Type B pancreatic cell (in vitro differentiated cells): Measurements from ENCODE around the gene GLOD5. TPM values are rescaled to one million over a fixed set of nuclear protein-coding genes. Genes with fewer than 3 reads are reported as not detected.
A peak's percentile ranks its signal among the peaks of the same experiment; 100 is the strongest.

ENCODE experiments used
- DNase-seq: peaks from one replicate; pipeline ENCODE4 v3.0.0; 2021; ENCODE audit warnings: mixed read lengths; ENCODE audit not compliant: unreplicated experiment; ENCODE audit errors: extremely low spot score
- H3K27ac Mint-ChIP-seq: 2 replicates; pipeline ENCODE4 v1.8.0; 2021; ENCODE audit warnings: mild to moderate bottlenecking, mixed read lengths
- H3K27me3 Mint-ChIP-seq: 2 replicates; pipeline ENCODE4 v1.8.0; 2021; ENCODE audit warnings: mixed read lengths
- H3K36me3 Mint-ChIP-seq: 2 replicates; pipeline ENCODE4 v1.8.0; 2021; ENCODE audit warnings: mixed read lengths
- H3K4me1 Mint-ChIP-seq: one replicate; pipeline ENCODE4 v1.8.0; 2021; ENCODE audit warnings: mixed read lengths; ENCODE audit not compliant: unreplicated experiment
- H3K4me3 Mint-ChIP-seq: 2 replicates; pipeline ENCODE4 v1.8.0; 2021; ENCODE audit warnings: mild to moderate bottlenecking, mixed read lengths
- H3K9me3 Mint-ChIP-seq: 2 replicates; pipeline ENCODE4 v1.8.0; 2021; ENCODE audit warnings: mixed read lengths
- total RNA-seq: library from RNA; stranded (reverse); gene quantifications from 2 replicates; pipeline ENCODE4 v1.2.1, GENCODE V29; 2021; ENCODE audit warnings: low replicate concordance
- TF ChIP-seq, protein P1 (sequence below): fragments of 200-600 bp; sonication (generic); conservative IDR thresholded peaks from 2 replicates; pipeline ENCODE4 v1.5.0; 2021; ENCODE audit warnings: antibody characterized with exemption, mild to moderate bottlenecking

The GLOD5 gene
- total RNA-seq, 1 donor from 2014 or later = not detected

DNA sequence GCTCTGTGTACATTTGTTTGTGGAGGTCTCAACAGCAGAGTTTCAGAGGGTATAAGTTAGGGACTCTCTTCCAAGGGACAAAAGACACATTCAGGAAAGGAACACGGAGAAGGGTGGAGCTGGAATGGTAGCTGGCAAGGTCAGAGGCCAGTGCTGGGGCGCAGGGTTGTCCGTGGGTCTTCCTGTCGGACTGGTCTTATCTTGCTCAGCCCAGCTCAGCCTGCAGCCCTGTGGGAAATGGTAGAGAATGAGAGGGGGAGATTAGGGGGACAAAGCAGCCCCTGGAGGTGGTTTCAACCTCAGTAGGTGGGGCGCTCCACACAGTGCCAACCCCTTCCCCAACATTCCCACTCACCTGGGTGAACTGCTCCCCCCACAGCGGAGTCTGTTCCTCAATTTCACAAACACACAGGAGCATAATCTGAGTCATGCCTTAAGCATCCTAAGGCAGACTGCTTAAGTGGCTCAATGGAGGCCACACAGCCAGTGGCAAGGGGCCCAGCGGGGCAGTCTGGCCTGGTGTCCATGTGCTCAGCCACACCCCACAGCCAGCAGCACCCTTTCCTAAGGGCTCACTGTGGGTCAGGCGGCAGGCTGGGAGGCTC lies 33.5 kb downstream of the GLOD5 start:
- H3K36me3 Mint-ChIP-seq = no peaks in the 10 kb centered on the region
- H3K4me1 Mint-ChIP-seq = no peaks in the 10 kb centered on the region
- no peak for DNase-seq
- TF ChIP-seq, protein P1, sequence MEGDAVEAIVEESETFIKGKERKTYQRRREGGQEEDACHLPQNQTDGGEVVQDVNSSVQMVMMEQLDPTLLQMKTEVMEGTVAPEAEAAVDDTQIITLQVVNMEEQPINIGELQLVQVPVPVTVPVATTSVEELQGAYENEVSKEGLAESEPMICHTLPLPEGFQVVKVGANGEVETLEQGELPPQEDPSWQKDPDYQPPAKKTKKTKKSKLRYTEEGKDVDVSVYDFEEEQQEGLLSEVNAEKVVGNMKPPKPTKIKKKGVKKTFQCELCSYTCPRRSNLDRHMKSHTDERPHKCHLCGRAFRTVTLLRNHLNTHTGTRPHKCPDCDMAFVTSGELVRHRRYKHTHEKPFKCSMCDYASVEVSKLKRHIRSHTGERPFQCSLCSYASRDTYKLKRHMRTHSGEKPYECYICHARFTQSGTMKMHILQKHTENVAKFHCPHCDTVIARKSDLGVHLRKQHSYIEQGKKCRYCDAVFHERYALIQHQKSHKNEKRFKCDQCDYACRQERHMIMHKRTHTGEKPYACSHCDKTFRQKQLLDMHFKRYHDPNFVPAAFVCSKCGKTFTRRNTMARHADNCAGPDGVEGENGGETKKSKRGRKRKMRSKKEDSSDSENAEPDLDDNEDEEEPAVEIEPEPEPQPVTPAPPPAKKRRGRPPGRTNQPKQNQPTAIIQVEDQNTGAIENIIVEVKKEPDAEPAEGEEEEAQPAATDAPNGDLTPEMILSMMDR = no peak
- H3K4me3 Mint-ChIP-seq = no peak overlapping the region
- H3K9me3 Mint-ChIP-seq = no peaks in the 10 kb centered on the region
- H3K27ac Mint-ChIP-seq = peak overlapping the region; percentile 75
- H3K27me3 Mint-ChIP-seq = no peaks in the 10 kb centered on the region

DNA sequence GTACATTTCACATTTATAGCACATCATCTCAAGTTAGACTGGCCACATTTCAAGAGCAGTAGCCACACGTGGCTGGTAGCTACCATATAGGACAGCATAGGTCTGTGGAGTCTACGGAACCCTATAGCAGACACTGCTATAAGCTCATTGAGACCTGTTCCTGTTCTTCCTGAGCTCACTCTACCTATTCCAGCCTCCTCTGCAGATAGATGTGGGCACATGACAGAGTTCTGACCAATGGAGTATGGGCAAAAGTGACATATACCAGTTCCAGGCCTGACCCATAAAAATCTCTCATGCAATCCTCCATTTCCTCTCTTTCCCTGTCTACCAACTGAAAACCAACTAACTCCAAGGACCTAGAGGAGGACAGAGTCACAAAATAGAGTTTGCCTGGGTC lies 36.8 kb downstream of the GLOD5 start:
- Mint-ChIP-seq H3K4me3 (no peak overlapping the region), H3K9me3 (no peaks in the 10 kb centered on the region), H3K36me3 (no peaks in the 10 kb centered on the region), H3K27me3 (no peaks in the 10 kb centered on the region), H3K4me1 (no peaks in the 10 kb centered on the region), H3K27ac (no peak overlapping the region)
- no peak for DNase-seq
- TF ChIP-seq, protein P1 = no peak

DNA sequence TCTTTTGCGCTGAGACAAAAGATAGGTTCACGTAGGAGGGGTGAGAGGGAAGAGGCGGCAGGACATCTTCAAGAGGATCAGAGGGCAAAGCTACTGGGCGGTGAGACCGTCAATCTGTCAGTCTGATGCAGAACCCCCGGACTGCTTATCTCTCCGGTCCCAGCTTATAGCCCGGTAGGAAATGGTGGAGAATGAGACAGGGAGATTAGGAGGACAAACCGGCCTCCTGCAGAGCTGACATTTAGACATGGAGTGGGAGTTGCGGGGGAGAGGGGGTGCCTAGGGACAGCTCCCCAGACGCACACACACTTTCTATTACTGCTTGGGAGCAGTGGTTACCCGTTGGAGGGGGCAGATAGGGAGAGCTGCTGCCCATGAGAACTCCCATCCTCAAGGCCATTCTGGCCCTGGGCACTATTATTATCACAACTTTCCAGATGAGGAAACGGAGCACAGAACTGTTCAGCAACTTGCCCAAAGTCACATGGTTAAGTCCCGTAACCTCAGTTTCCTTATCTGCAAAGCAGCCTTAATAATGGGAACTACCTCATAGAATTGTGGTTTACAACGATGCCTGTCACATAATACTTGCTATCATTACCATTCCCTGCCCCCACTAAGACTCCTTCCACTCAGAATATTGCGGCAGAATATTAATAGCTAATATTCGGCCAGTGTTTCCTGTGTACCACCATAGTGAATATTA lies 39.2 kb downstream of the GLOD5 start:
- H3K9me3 Mint-ChIP-seq = no peaks in the 10 kb centered on the region

DNA sequence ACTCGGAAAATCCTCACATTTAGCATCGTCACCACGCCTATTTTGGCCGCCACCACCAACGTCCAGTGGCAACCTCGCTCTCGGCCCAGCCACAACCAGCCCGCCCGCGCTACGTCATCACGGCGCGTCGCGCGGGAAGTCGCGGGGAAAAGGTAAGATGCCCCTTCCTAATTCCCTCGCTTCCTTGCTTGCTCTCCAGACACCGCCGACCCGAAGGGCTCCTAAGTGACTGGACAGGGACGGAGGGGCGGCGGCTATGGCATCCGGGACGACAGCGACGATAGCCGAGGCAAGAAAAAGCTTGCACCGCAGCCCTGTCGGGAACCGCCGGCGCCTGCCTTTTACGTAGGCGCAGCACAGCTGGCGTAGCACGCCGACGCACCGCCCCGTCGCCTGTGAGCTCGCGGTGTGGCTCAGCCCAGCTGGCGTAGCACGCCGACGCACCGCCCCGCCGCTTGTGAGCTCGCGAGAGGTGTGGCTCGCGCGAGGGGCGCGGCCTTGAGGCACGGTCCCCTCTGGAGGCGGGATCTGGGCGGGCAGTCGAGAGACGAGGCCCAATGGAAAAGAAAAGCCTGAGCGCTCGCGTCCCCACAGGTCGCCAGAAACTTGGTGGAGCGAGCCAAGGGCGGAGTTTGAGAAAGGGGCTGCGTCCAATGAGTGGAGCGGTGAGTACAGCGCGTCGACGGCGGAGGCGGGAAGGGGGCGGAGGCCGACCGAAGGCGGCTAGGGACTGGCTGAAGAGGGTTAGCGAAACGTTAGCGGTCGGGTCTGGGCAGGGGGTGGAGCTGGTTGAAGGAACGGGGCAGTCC lies 39.9 kb downstream of the GLOD5 start, which contains the start of gene HDAC6:
TSS of gene HDAC6 (plus strand) at position 788 of the 809 bp plus-strand sequence. CDS start 626 bp downstream, outside the sequence.
- TF ChIP-seq, protein P1 = no peak
- peak within 1 kb of the TSS; percentile 100 for H3K27ac Mint-ChIP-seq
- DNase-seq = peak; percentile 94
- no peaks in the 10 kb centered on the region for H3K4me1 Mint-ChIP-seq
- no peaks in the 10 kb centered on the region for H3K27me3 Mint-ChIP-seq
- no peaks in the 10 kb centered on the region for H3K9me3 Mint-ChIP-seq
- peak within 1 kb of the TSS; percentile 98 for H3K4me3 Mint-ChIP-seq
- peaks cover 5% of the 10 kb centered on the region for H3K36me3 Mint-ChIP-seq

More for the DNA sequence above, 39.2 kb downstream of the GLOD5 start:
- no peak for DNase-seq
- H3K27me3 Mint-ChIP-seq = no peaks in the 10 kb centered on the region
- H3K36me3 Mint-ChIP-seq = peaks cover 5% of the 10 kb centered on the region
- TF ChIP-seq, protein P1 = no peak
- peak overlapping the region; percentile 98 for H3K4me3 Mint-ChIP-seq
- no peaks in the 10 kb centered on the region for H3K4me1 Mint-ChIP-seq
- peak overlapping the region; percentile 100 for H3K27ac Mint-ChIP-seq

DNA sequence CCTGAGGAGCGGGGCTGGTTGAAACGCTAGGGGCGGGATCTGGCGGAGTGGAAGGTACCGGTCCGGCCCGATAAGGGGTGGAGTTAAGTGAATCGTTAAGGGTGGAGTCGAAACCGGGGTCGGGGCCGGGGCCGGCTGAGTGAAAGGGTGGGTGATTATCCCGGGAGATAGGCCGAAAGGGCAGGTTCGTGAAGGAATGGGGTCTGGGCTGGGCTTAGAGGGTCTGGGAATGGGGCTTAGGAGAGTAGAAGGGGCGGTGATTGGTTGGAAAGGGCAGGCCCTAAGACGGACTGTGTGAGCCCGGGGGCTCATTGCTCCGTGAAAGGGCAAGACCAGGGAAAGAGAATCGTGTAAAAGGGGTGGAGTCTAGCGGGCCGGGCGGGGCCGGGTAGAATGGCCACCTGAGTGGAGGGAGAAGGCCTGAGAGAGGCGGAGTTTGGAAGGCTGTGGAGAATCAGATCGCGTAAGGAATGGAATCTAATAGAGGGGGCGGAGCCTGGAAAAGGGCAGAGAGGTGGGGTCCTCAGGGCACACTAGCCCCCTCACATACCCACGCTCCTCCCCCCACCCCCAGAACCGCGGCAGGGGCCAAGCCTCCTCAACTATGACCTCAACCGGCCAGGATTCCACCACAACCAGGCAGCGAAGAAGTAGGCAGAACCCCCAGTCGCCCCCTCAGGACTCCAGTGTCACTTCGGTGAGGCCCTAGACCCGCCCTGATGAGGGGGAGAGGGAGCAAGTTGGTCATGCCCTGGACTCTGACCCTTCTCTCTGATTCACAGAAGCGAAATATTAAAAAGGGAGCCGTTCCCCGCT lies 40.8 kb downstream of the GLOD5 start:
- H3K27ac Mint-ChIP-seq = peak overlapping the region; percentile 100
- TF ChIP-seq, protein P1 = no peak
- peak overlapping the region; percentile 98 for H3K4me3 Mint-ChIP-seq
- H3K27me3 Mint-ChIP-seq = no peaks in the 10 kb centered on the region
- H3K4me1 Mint-ChIP-seq = no peaks in the 10 kb centered on the region
- H3K9me3 Mint-ChIP-seq = no peaks in the 10 kb centered on the region
- peaks cover 5% of the 10 kb centered on the region for H3K36me3 Mint-ChIP-seq
- DNase-seq = peak; percentile 78
